Motor neuron (in vitro differentiated cells): ENCODE results near the gene FANK1. TPM values are rescaled to one million over a fixed set of nuclear protein-coding genes. Genes with fewer than 3 reads are reported as not detected.
"Not testable (repeated sequence)": the region's sequence is repeated elsewhere in the genome, so short reads cannot be mapped to it uniquely, and the experiment has no call there.

Experiments
- ATAC-seq, 8 experiments: fragments of 200-7000 bp; cut with Tn5 transposase; replicated peaks in 6 of 8; 2 replicates each; pipeline ENCODE4 v1.8.0; 2021; ENCODE audit warnings: mild to moderate bottlenecking in 8 of 8, moderate library complexity in 8 of 8
- H3K27ac ChIP-seq, 2 donors: fragments of 250-450 bp; sonication (Bioruptor Pico); 2 replicates each; pipeline ENCODE4 v1.9.0; 2021; ENCODE audit warnings: antibody characterized with exemption in 2 of 2, mild to moderate bottlenecking in 2 of 2, moderate library complexity in 1 of 2
- H3K4me1 ChIP-seq, 2 donors: fragments of 250-450 bp; sonication (Bioruptor Pico); replicated peaks in 1 of 2; 2 replicates each; pipeline ENCODE4 v1.6.1; 2021; ENCODE audit warnings: antibody characterized with exemption in 2 of 2, mild to moderate bottlenecking in 2 of 2, moderate library complexity in 1 of 2
- H3K4me3 ChIP-seq, 5 donors: fragments of 250-450 bp; sonication (Bioruptor Pico); 2 replicates each; pipeline ENCODE4 v1.9.0; 2021; ENCODE audit warnings: antibody characterized with exemption in 5 of 5, mild to moderate bottlenecking in 5 of 5, moderate library complexity in 4 of 5
- WGBS, 10 experiments: fragments of 450-650 bp; shearing (Covaris generic); methylation state at CpG; one replicate each; pipeline ENCODE4 v1.0.0; 2022; 5-methylcytosine and 5-hydroxymethylcytosine counted together
- in situ Hi-C, 9 experiments: fragments of 400-800 bp; cut with MboI; loops; one replicate each; pipeline ENCODE4 v1.15.0; 2021; ENCODE audit warnings: low sequenced_read_pairs in 9 of 9, low pct_unique_long_range_greater_than_20kb in 2 of 9; ENCODE audit not compliant: unreplicated experiment in 9 of 9
- total RNA-seq, 8 experiments: library from RNA; unstranded; fragments of 300-600 nt; gene quantifications; 2 replicates each; pipeline versions ENCODE4 v1.2.3 to v1.2.4, GENCODE V29; 2022

FANK1 gene
- total RNA-seq, 8 experiments from 2014 or later = 0.99 to 45.9 (median 3.6) TPM

- peak in 3 of 8 experiments; percentile 46 to 66 (median 59) for ATAC-seq
- no peaks in the 10 kb centered on the region for H3K4me1 ChIP-seq
- in situ Hi-C loops = no loop called here
- H3K4me3 ChIP-seq = no peak overlapping the region
- WGBS, 10 experiments = 53 to 83% (median 64%) methylated on average over 3 to 7 of the region's 7 CpGs; no CpG with 5 or more reads in 1 of the 10 experiments
- no peak overlapping the region for H3K27ac ChIP-seq
Observed at GRCh38 chr10:125868372-125868975, 27.9 kb upstream of the FANK1 start.

GRCh38 chr10:125871338-125871737 is 25.0 kb upstream of the FANK1 start:
- in situ Hi-C loops = no loop called here
- no peak overlapping the region for H3K27ac ChIP-seq
- no peaks in the 10 kb centered on the region for H3K4me1 ChIP-seq
- peak in 1 of 8 experiments; percentile 35 for ATAC-seq
- no peak overlapping the region for H3K4me3 ChIP-seq
- 85 to 100% (median 99%) methylated on average over 1 to 4 of the region's 4 CpGs for WGBS, 10 experiments

- Histone ChIP-seq H3K4me3 (peak overlapping the region in 1 of 5 donors; percentile 10), H3K4me1 (peaks cover 11 to 24% of the 10 kb centered on the region in 2 donors), H3K27ac (no peak overlapping the region)
- ATAC-seq = peak in 7 of 8 experiments; percentile 27 to 78 (median 72)
- 6 to 100% (median 68%) methylated on average over 1 to 7 of the region's 11 CpGs for WGBS, 10 experiments
- in situ Hi-C loops = no loop called here
Observed at GRCh38 chr10:125878957-125879835, 17.2 kb upstream of the FANK1 start.

- H3K4me3 ChIP-seq = peak overlapping the region in 2 of 5 donors; percentile 2 to 5
- ATAC-seq = peak in 5 of 8 experiments; percentile 34 to 89 (median 64)
Observed at GRCh38 chr10:125880719-125881118, 15.6 kb upstream of the FANK1 start.

GRCh38 chr10:125881192-125881591 is 15.2 kb upstream of the FANK1 start, which contains the start of gene DHX32:
Gene DHX32, minus strand, starts transcription at chr10:125881292. Its CDS starts 468 bp downstream, at chr10:125880824.
- peak within 1 kb of the TSS in 2 of 5 donors; percentile 2 to 10 for H3K4me3 ChIP-seq
- peak within 1 kb of the TSS; percentile 47 to 75 for H3K27ac ChIP-seq
- in situ Hi-C loops = no loop called here
- ATAC-seq = peak in 5 of 8 experiments; percentile 67 to 87 (median 86)
- H3K4me1 ChIP-seq = peaks cover 11 to 24% of the 10 kb centered on the region in 2 donors
- WGBS, 10 experiments = 0 to 90% (median 13%) methylated on average over 1 to 4 of the region's 4 CpGs; no CpG with 5 or more reads in 2 of the 10 experiments

More at GRCh38 chr10:125880719-125881118, 15.6 kb upstream of the FANK1 start:
- 7 to 80% (median 32%) methylated on average over 1 to 6 of the region's 6 CpGs for WGBS, 10 experiments
- in situ Hi-C loops = no loop called here
- Histone ChIP-seq H3K4me1 (peaks cover 11 to 24% of the 10 kb centered on the region in 2 donors), H3K27ac (peak overlapping the region; percentile 18 to 75)

GRCh38 chr10:125882596-125882995 is 13.8 kb upstream of the FANK1 start:
- ATAC-seq = no peak
- in situ Hi-C loops = no loop called here
- 85 to 100% (median 95%) methylated on average over 1 of the region's 1 CpG; no CpG with 5 or more reads in 4 of the 10 experiments for WGBS, 10 experiments

GRCh38 chr10:125883211-125883610 is 13.2 kb upstream of the FANK1 start:
- H3K27ac ChIP-seq = no peak overlapping the region
- H3K4me1 ChIP-seq = peaks cover 11 to 24% of the 10 kb centered on the region in 2 donors
- no peak overlapping the region for H3K4me3 ChIP-seq
- peak in 2 of 8 experiments; percentile 73 to 74 for ATAC-seq
- 50 to 100% (median 92%) methylated on average over 1 to 3 of the region's 3 CpGs; no CpG with 5 or more reads in 4 of the 10 experiments for WGBS, 10 experiments
- in situ Hi-C loops = no loop called here

More at GRCh38 chr10:125882596-125882995, 13.8 kb upstream of the FANK1 start:
- peaks cover 11 to 24% of the 10 kb centered on the region in 2 donors for H3K4me1 ChIP-seq
- no peak overlapping the region for H3K27ac ChIP-seq
- H3K4me3 ChIP-seq = no peak overlapping the region

GRCh38 chr10:125886914-125887512 is 9.4 kb upstream of the FANK1 start:
- WGBS, 10 experiments = 70 to 100% (median 86%) methylated on average over 1 to 3 of the region's 3 CpGs
- in situ Hi-C loops = no loop called here
- no peak for ATAC-seq

GRCh38 chr10:125889441-125889840 is 6.9 kb upstream of the FANK1 start:
- ATAC-seq = peak in 4 of 8 experiments; percentile 16 to 84 (median 48)
- WGBS, 10 experiments = 83 to 100% (median 92%) methylated on average over 1 to 2 of the region's 4 CpGs; no CpG with 5 or more reads in 5 of the 10 experiments

More at GRCh38 chr10:125886914-125887512, 9.4 kb upstream of the FANK1 start:
- peaks cover 2 to 13% of the 10 kb centered on the region in 2 donors for H3K4me1 ChIP-seq
- no peak overlapping the region for H3K27ac ChIP-seq
- no peak overlapping the region for H3K4me3 ChIP-seq

GRCh38 chr10:125892402-125892801 is 4.0 kb upstream of the FANK1 start:
- peaks cover 3 to 27% of the 10 kb centered on the region in 2 donors for H3K4me1 ChIP-seq
- WGBS, 10 experiments = 76 to 100% (median 100%) methylated on average over 1 to 5 of the region's 5 CpGs; no CpG with 5 or more reads in 5 of the 10 experiments
- in situ Hi-C loops, H3K4me3 ChIP-seq, H3K27ac ChIP-seq, ATAC-seq: not testable (repeated sequence)

More at GRCh38 chr10:125889441-125889840, 6.9 kb upstream of the FANK1 start:
- H3K4me1 ChIP-seq = peaks cover 0 to 23% of the 10 kb centered on the region in 2 donors
- H3K27ac ChIP-seq, in situ Hi-C loops, H3K4me3 ChIP-seq: not testable (repeated sequence)

- H3K27ac ChIP-seq, in situ Hi-C loops, ATAC-seq: not testable (repeated sequence)
Observed at GRCh38 chr10:125894176-125894575, 2.2 kb upstream of the FANK1 start.

More at GRCh38 chr10:125894176-125894575, 2.2 kb upstream of the FANK1 start:
- WGBS, 10 experiments = 20 to 100% (median 74%) methylated on average over 1 to 3 of the region's 3 CpGs; no CpG with 5 or more reads in 2 of the 10 experiments
- H3K4me1 ChIP-seq = peaks cover 3 to 27% of the 10 kb centered on the region in 2 donors
- not testable (repeated sequence) for H3K4me3 ChIP-seq
